CD14-positive monocyte (primary cell): ENCODE data around the gene TMEM14C. TPM values are rescaled to one million over a fixed set of nuclear protein-coding genes. Genes with fewer than 3 reads are reported as not detected.

Experiments
- DNase-seq, 3 donors: peaks; one replicate each; pipeline ENCODE4 v3.0.0-alpha.2; 2011 to 2022
- H2AFZ ChIP-seq: 2 replicates; pipeline ENCODE4 v1.6.0; 2012; ENCODE audit warnings: mild to moderate bottlenecking, low read depth, low read length, inconsistent platforms; ENCODE audit not compliant: insufficient read depth, poor library complexity, severe bottlenecking
- H3K27ac ChIP-seq, 2 donors: 1 replicate in 1 of 2; 2 replicates in 1 of 2; pipeline ENCODE4 v1.5.1; 2012 to 2013; ENCODE audit warnings: low read length in 2 of 2, control low read depth in 1 of 2, inconsistent platforms in 1 of 2, low read depth in 1 of 2, mild to moderate bottlenecking in 1 of 2
- H3K27me3 ChIP-seq, 2 donors: one replicate each; pipeline versions ENCODE4 v1.6.0 to v1.6.1; 2011 to 2013; ENCODE audit warnings: low read length in 2 of 2; ENCODE audit not compliant: control insufficient read depth in 2 of 2, insufficient read depth in 2 of 2
- H3K36me3 ChIP-seq, 2 donors: replicated peaks in 1 of 2; 1 replicate in 1 of 2; 2 replicates in 1 of 2; pipeline versions ENCODE4 v1.5.1 to v1.6.1; 2012 to 2013; ENCODE audit warnings: low read length in 2 of 2, control low read depth in 1 of 2, inconsistent platforms in 1 of 2, mild to moderate bottlenecking in 1 of 2; ENCODE audit not compliant: insufficient read depth in 2 of 2, control insufficient read depth in 1 of 2
- H3K4me1 ChIP-seq, 2 donors: 1 replicate in 1 of 2; 2 replicates in 1 of 2; pipeline versions ENCODE4 v1.5.1 to v1.6.1; 2012 to 2013; ENCODE audit warnings: low read length in 2 of 2, control low read depth in 1 of 2, inconsistent platforms in 1 of 2, mild to moderate bottlenecking in 1 of 2, moderate library complexity in 1 of 2; ENCODE audit not compliant: insufficient read depth in 2 of 2, control insufficient read depth in 1 of 2
- H3K4me2 ChIP-seq: replicated peaks from 2 replicates; pipeline ENCODE3; 2012; ENCODE audit warnings: low read length, moderate library complexity, mild to moderate bottlenecking; ENCODE audit not compliant: poor library complexity, severe bottlenecking; ENCODE audit errors: extremely low read depth
- H3K4me3 ChIP-seq, 3 experiments: fragments of 200-600 bp in 1 of 3; sonication (generic) in 1 of 3; replicated peaks in 1 of 3; 1 replicate in 2 of 3; 2 replicates in 1 of 3; pipeline ENCODE4 v1.5.1; 2011 to 2013; ENCODE audit warnings: low read length in 3 of 3, mild to moderate bottlenecking in 3 of 3, control low read depth in 2 of 3, low read depth in 2 of 3, inconsistent platforms in 1 of 3, moderate library complexity in 1 of 3
- H3K79me2 ChIP-seq: 2 replicates; pipeline ENCODE4 v1.6.0; 2012; ENCODE audit warnings: mild to moderate bottlenecking, control low read depth, inconsistent platforms, low read length, moderate library complexity; ENCODE audit not compliant: insufficient read depth
- H3K9ac ChIP-seq: 2 replicates; pipeline ENCODE4 v1.6.0; 2017; ENCODE audit warnings: low read length, mild to moderate bottlenecking; ENCODE audit not compliant: insufficient read depth, poor library complexity, severe bottlenecking
- H3K9me3 ChIP-seq, 2 donors: replicated peaks in 1 of 2; 1 replicate in 1 of 2; 2 replicates in 1 of 2; pipeline versions ENCODE4 v1.5.1 to v1.6.1; 2012 to 2013; ENCODE audit warnings: low read length in 2 of 2, control low read depth in 1 of 2; ENCODE audit not compliant: control insufficient read depth in 1 of 2, insufficient read depth in 1 of 2
- H4K20me1 ChIP-seq: 2 replicates; pipeline ENCODE4 v1.6.0; 2012; ENCODE audit warnings: mild to moderate bottlenecking, low read length, control low read depth, moderate library complexity; ENCODE audit not compliant: insufficient read depth
- H3K27ac Mint-ChIP-seq, 7 donors: one replicate each; pipeline ENCODE4 v1.8.0; 2020; ENCODE audit warnings: mild to moderate bottlenecking in 7 of 7, mixed read lengths in 7 of 7, moderate library complexity in 6 of 7, inconsistent platforms in 2 of 7
- H3K27me3 Mint-ChIP-seq, 3 donors: one replicate each; pipeline ENCODE4 v1.8.0; 2021 to 2022; ENCODE audit warnings: low read depth in 3 of 3, mild to moderate bottlenecking in 3 of 3, mixed read lengths in 3 of 3, moderate library complexity in 3 of 3, inconsistent platforms in 1 of 3
- H3K36me3 Mint-ChIP-seq, 2 donors: one replicate each; pipeline ENCODE4 v1.8.0; 2020; ENCODE audit warnings: mixed read lengths in 2 of 2, inconsistent platforms in 1 of 2, mild to moderate bottlenecking in 1 of 2
- H3K4me1 Mint-ChIP-seq: one replicate; pipeline ENCODE4 v1.8.0; 2020; ENCODE audit warnings: mild to moderate bottlenecking, mixed read lengths
- H3K4me3 Mint-ChIP-seq, 2 donors: one replicate each; pipeline ENCODE4 v1.8.0; 2020; ENCODE audit warnings: mild to moderate bottlenecking in 2 of 2, mixed read lengths in 2 of 2, moderate library complexity in 1 of 2
- H3K9me3 Mint-ChIP-seq, 7 donors: one replicate each; pipeline ENCODE4 v1.8.0; 2020 to 2022; ENCODE audit warnings: mixed read lengths in 7 of 7, mild to moderate bottlenecking in 6 of 7, moderate library complexity in 6 of 7, inconsistent platforms in 2 of 7
- CTCF ChIP-seq: fragments of 200-600 bp; IDR thresholded peaks from one replicate; pipeline ENCODE4 v1.8.0; 2022; ENCODE audit warnings: antibody characterized with exemption, mild to moderate bottlenecking
- WGBS: methylation state at CpG from one replicate; pipeline ENCODE4 v1.1.5; 2013; ENCODE audit warnings: missing lambda C conversion rate; ENCODE audit not compliant: insufficient coverage; 5-methylcytosine and 5-hydroxymethylcytosine counted together
- intact Hi-C, 2 donors: fragments of 100-400 bp; cut with micrococcal nuclease; formaldehyde crosslinking; loops; one replicate each; pipeline versions ENCODE4 v1.15.0 to v1.15.1; 2023
- polyA plus RNA-seq, 3 donors: library from polyadenylated mRNA; depleted of rRNA in 1 of 3; unstranded in 2 of 3; stranded (reverse) in 1 of 3; fragments of 300-500 nt in 2 of 3; fragments of >200 nt in 1 of 3; fragmentation: Illumina TruSeq in 2 of 3; gene quantifications; 1 replicate in 2 of 3; 2 replicates in 1 of 3; pipeline ENCODE4 v1.2.3, GENCODE V29; 2012 to 2021

The TMEM14C gene
- polyA plus RNA-seq, 3 donors: 67.7 to 242 (median 184) TPM

- Mint-ChIP-seq H3K27me3 (peaks cover 0 to 2% (median 0%) of the 10 kb centered on the region in 3 donors), H3K27ac (no peak overlapping the region), H3K4me3 (no peak overlapping the region), H3K4me1 (peaks cover 5% of the 10 kb centered on the region), H3K36me3 (peaks cover 41 to 53% of the 10 kb centered on the region in 2 donors), H3K9me3 (peaks cover 0 to 1% (median 0%) of the 10 kb centered on the region in 7 donors)
- Histone ChIP-seq H3K4me3 (no peak overlapping the region), H3K4me2 (no peak overlapping the region), H3K36me3 (peaks cover 22 to 45% of the 10 kb centered on the region in 2 donors), H3K79me2 (no peaks in the 10 kb centered on the region), H3K4me1 (peaks cover 0 to 3% of the 10 kb centered on the region in 2 donors), H2AFZ (no peak overlapping the region), H3K9me3 (no peaks in the 10 kb centered on the region), H4K20me1 (no peaks in the 10 kb centered on the region), H3K27ac (no peak overlapping the region), H3K9ac (no peak overlapping the region), H3K27me3 (no peaks in the 10 kb centered on the region)
- 89% methylated on average over 16 of the region's 17 CpGs for WGBS
- no peak for DNase-seq
- intact Hi-C loops: no loop called here
- no peak for TF ChIP-seq CTCF
Measured at GRCh38 chr6:10733151-10733715, 10.4 kb downstream of the TMEM14C start.

GRCh38 chr6:10733863-10734262 lies 11.0 kb downstream of the TMEM14C start:
- H3K27ac Mint-ChIP-seq: no peak overlapping the region
- H3K9ac ChIP-seq: no peak overlapping the region
- DNase-seq: no peak
- peaks cover 0 to 3% of the 10 kb centered on the region in 2 donors for H3K4me1 ChIP-seq
- no peak overlapping the region for H3K4me2 ChIP-seq
- H3K9me3 Mint-ChIP-seq: peaks cover 0 to 1% (median 0%) of the 10 kb centered on the region in 7 donors
- WGBS: 100% methylated on average over 1 of the region's 3 CpGs
- H3K4me3 Mint-ChIP-seq: no peak overlapping the region
- peaks cover 34 to 50% of the 10 kb centered on the region in 2 donors for H3K36me3 Mint-ChIP-seq
- peaks cover 0 to 2% (median 0%) of the 10 kb centered on the region in 3 donors for H3K27me3 Mint-ChIP-seq
- peaks cover 17 to 39% of the 10 kb centered on the region in 2 donors for H3K36me3 ChIP-seq
- no peaks in the 10 kb centered on the region for H3K9me3 ChIP-seq
- no peak overlapping the region for H3K4me3 ChIP-seq
- H2AFZ ChIP-seq: no peak overlapping the region
- intact Hi-C loops: no loop called here
- H3K4me1 Mint-ChIP-seq: peaks cover 5% of the 10 kb centered on the region
- H3K27me3 ChIP-seq: no peaks in the 10 kb centered on the region
- no peak for TF ChIP-seq CTCF
- H3K79me2 ChIP-seq: no peaks in the 10 kb centered on the region
- no peak overlapping the region for H3K27ac ChIP-seq
- H4K20me1 ChIP-seq: no peaks in the 10 kb centered on the region
